ENCODE results near the gene UBE2D1. TPM values are rescaled to one million over a fixed set of nuclear protein-coding genes. Genes with fewer than 3 reads are reported as not detected.

Gene UBE2D1
- total RNA-seq, 1 donor from 2014 or later, result 56.6 TPM

DNA sequence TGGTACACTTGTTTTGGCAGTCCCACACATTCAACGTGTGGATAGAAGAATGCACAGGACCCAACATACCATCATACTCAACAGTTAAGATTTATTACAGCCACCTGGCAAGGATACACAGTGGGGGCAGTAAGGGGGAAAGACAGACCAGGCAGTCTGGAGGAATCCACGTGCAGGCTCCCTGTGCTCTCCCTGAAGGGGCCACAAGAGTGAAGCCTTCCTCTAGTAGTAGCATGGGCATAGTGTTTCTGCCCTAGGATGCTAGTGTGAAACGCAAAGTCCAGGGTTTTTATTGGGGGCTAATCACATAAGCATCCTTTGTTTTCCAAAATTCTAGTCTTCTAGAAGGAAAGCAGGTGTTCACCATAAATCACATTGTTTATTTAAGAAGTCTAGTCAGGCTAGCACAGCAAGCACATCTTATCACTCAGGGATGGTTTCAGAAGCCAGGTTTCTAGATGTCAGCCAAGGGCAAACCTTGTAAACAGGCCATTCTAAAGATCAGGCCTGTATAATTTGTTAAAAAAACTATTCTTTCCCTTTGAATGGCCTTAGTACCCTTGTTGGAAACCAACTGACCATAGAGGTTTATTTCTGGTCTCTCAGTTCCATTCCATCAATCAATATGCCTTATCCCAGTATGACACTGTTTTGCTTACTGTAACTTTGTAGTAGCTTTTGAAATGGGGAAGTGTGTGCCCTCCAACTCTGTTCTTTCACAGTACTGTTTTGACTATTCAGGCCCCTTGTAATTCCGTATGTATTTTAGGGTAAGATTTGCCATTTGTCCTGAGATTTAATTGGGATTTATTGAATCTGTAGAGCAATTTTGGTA is 38.0 kb downstream of the UBE2D1 start:
- H3K27ac Mint-ChIP-seq, result no peak overlapping the region
- Histone ChIP-seq H3K9ac (no peak overlapping the region), H3K4me3 (no peak overlapping the region), H3K9me3 (ENCODE audit: low read depth) (no peaks in the 10 kb centered on the region), H2AFZ (replicated peaks) (no peak overlapping the region), H4K20me1 (ENCODE audit: low read depth) (no peaks in the 10 kb centered on the region), H3K27me3 (no peaks in the 10 kb centered on the region), H3F3A (ENCODE audit: low read depth) (no peaks in the 10 kb centered on the region), H3K4me1 (no peaks in the 10 kb centered on the region), H3K4me2 (no peak overlapping the region), H3K27ac (no peak overlapping the region), H3K36me3 (peaks cover 6% of the 10 kb centered on the region), H3K79me2 (ENCODE audit: low read depth) (no peaks in the 10 kb centered on the region)
- no peaks in the 10 kb centered on the region for H3K36me3 Mint-ChIP-seq
- no peaks in the 10 kb centered on the region for H3K4me1 Mint-ChIP-seq
- DNase-seq (ENCODE audit: low spot score), result no peak
- H3K4me3 Mint-ChIP-seq, result no peak overlapping the region
- H3K9me3 Mint-ChIP-seq, result no peaks in the 10 kb centered on the region
- no peaks in the 10 kb centered on the region for H3K27me3 Mint-ChIP-seq (ENCODE audit: insufficient read depth, low read depth)
- TF ChIP-seq EZH2 (IDR thresholded peaks at IDR 0.05) (no peak), EZH2phosphoT487 (IDR thresholded peaks at IDR 0.05) (no peak)
- TF ChIP-seq, protein P1, sequence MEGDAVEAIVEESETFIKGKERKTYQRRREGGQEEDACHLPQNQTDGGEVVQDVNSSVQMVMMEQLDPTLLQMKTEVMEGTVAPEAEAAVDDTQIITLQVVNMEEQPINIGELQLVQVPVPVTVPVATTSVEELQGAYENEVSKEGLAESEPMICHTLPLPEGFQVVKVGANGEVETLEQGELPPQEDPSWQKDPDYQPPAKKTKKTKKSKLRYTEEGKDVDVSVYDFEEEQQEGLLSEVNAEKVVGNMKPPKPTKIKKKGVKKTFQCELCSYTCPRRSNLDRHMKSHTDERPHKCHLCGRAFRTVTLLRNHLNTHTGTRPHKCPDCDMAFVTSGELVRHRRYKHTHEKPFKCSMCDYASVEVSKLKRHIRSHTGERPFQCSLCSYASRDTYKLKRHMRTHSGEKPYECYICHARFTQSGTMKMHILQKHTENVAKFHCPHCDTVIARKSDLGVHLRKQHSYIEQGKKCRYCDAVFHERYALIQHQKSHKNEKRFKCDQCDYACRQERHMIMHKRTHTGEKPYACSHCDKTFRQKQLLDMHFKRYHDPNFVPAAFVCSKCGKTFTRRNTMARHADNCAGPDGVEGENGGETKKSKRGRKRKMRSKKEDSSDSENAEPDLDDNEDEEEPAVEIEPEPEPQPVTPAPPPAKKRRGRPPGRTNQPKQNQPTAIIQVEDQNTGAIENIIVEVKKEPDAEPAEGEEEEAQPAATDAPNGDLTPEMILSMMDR (IDR thresholded peaks at IDR 0.05), result no peak

DNA sequence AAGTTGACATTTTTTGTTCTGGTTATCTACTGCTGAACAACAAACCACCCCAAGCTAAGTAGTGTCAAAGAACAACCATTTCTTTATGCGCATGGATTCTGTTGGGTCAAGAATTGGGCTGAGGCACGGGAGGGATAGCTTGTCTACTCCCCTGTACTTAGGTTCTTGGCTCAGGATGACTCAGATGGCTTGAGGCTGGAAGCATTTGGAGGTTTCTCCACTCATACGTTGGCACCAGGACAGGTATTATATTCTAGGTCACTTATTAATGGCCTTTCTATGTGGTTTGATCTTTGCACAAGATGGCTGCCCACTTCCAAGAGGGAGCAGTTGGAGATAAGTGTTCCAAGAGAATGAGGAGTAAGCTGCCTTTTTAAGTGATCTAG is 38.6 kb downstream of the UBE2D1 start:
- Histone ChIP-seq H3K9ac (no peak overlapping the region), H3K27me3 (no peaks in the 10 kb centered on the region), H2AFZ (replicated peaks) (no peak overlapping the region), H4K20me1 (ENCODE audit: low read depth) (no peaks in the 10 kb centered on the region), H3K4me3 (no peak overlapping the region), H3K27ac (no peak overlapping the region), H3K4me2 (no peak overlapping the region), H3K9me3 (ENCODE audit: low read depth) (no peaks in the 10 kb centered on the region), H3K4me1 (no peaks in the 10 kb centered on the region), H3K79me2 (ENCODE audit: low read depth) (no peaks in the 10 kb centered on the region), H3F3A (ENCODE audit: low read depth) (no peaks in the 10 kb centered on the region), H3K36me3 (peaks cover 6% of the 10 kb centered on the region)
- DNase-seq (ENCODE audit: low spot score), result no peak
- Mint-ChIP-seq H3K27me3 (ENCODE audit: insufficient read depth, low read depth) (no peaks in the 10 kb centered on the region), H3K36me3 (no peaks in the 10 kb centered on the region), H3K4me3 (no peak overlapping the region), H3K27ac (no peak overlapping the region), H3K9me3 (no peaks in the 10 kb centered on the region), H3K4me1 (no peaks in the 10 kb centered on the region)
- TF ChIP-seq EZH2 (IDR thresholded peaks at IDR 0.05) (no peak), EZH2phosphoT487 (IDR thresholded peaks at IDR 0.05) (no peak)
- TF ChIP-seq, protein P1 (IDR thresholded peaks at IDR 0.05), result no peak

DNA sequence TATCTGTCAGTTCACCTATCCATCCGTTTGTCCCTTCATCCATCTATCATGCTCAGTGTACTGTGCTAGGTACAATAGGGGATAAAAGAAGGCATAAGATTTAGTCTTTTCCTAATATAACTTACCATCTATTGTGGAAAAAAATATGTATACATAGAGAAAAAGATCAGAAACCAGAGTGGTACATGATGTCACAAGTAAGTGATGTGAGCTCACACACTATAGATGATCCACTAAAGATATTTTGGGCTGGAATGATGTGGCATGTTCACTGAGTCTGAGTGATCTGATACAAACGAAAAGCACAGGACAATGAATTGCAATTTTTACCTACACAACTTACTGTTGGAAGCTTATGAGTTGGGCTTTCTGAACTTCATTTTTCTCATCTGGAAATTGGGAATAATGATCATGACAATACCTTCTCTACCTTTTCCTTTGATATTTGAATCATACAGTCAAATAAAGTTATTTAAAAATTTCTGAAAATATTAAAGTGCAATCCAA is 47.7 kb downstream of the UBE2D1 start:
- Histone ChIP-seq H3K9me3 (ENCODE audit: low read depth) (no peaks in the 10 kb centered on the region), H4K20me1 (ENCODE audit: low read depth) (peaks cover 20% of the 10 kb centered on the region), H3K36me3 (no peaks in the 10 kb centered on the region), H3K9ac (no peak overlapping the region), H3K4me3 (no peak overlapping the region), H3K4me1 (peaks cover 8% of the 10 kb centered on the region), H3K4me2 (no peak overlapping the region), H3K79me2 (ENCODE audit: low read depth) (peaks cover 23% of the 10 kb centered on the region), H3K27ac (no peak overlapping the region), H3K27me3 (peaks cover 3% of the 10 kb centered on the region), H2AFZ (replicated peaks) (no peak overlapping the region), H3F3A (ENCODE audit: low read depth) (peaks cover 18% of the 10 kb centered on the region)
- Mint-ChIP-seq H3K27me3 (ENCODE audit: insufficient read depth, low read depth) (peaks cover 2% of the 10 kb centered on the region), H3K9me3 (no peaks in the 10 kb centered on the region), H3K4me3 (no peak overlapping the region), H3K36me3 (peaks cover 3% of the 10 kb centered on the region), H3K4me1 (peaks cover 18% of the 10 kb centered on the region), H3K27ac (no peak overlapping the region)
- TF ChIP-seq, protein P1 (IDR thresholded peaks at IDR 0.05), result no peak
- TF ChIP-seq EZH2 (IDR thresholded peaks at IDR 0.05) (no peak), EZH2phosphoT487 (IDR thresholded peaks at IDR 0.05) (no peak)
- no peak for DNase-seq (ENCODE audit: low spot score)

All from neural progenitor cell (in vitro differentiated cells).